Osteocyte (in vitro differentiated cells): Measurements from ENCODE around the gene VLDLR. TPM values are rescaled to one million over a fixed set of nuclear protein-coding genes. Genes with fewer than 3 reads are reported as not detected.

Experiments
- DNase-seq: peaks from one replicate; pipeline ENCODE4 v3.0.0; 2021; ENCODE audit warnings: mixed read lengths; ENCODE audit not compliant: unreplicated experiment; ENCODE audit errors: extremely low spot score
- H3K27ac Mint-ChIP-seq: one replicate; pipeline ENCODE4 v1.8.0; 2021; ENCODE audit warnings: mild to moderate bottlenecking, mixed read lengths; ENCODE audit not compliant: unreplicated experiment
- H3K27me3 Mint-ChIP-seq: one replicate; pipeline ENCODE4 v1.8.0; 2021; ENCODE audit warnings: mixed read lengths; ENCODE audit not compliant: unreplicated experiment
- H3K36me3 Mint-ChIP-seq: one replicate; pipeline ENCODE4 v1.8.0; 2021; ENCODE audit warnings: mixed read lengths; ENCODE audit not compliant: unreplicated experiment
- H3K4me1 Mint-ChIP-seq: one replicate; pipeline ENCODE4 v1.8.0; 2021; ENCODE audit warnings: mixed read lengths; ENCODE audit not compliant: unreplicated experiment
- H3K4me3 Mint-ChIP-seq: one replicate; pipeline ENCODE4 v1.8.0; 2021; ENCODE audit warnings: mild to moderate bottlenecking, moderate library complexity, mixed read lengths; ENCODE audit not compliant: unreplicated experiment
- H3K9me3 Mint-ChIP-seq: one replicate; pipeline ENCODE4 v1.8.0; 2021; ENCODE audit warnings: mixed read lengths; ENCODE audit not compliant: unreplicated experiment
- total RNA-seq: library from RNA; stranded (reverse); gene quantifications from 2 replicates; pipeline ENCODE4 v1.2.1, GENCODE V29; 2021
- TF ChIP-seq, protein P1 (sequence below): fragments of 200-600 bp; sonication (generic); IDR thresholded peaks from 2 replicates; pipeline ENCODE4 v1.5.0; 2021; ENCODE audit warnings: antibody characterized with exemption, mild to moderate bottlenecking, moderate library complexity

Gene VLDLR
- total RNA-seq, 1 donor from 2014 or later = 18.5 TPM

DNA sequence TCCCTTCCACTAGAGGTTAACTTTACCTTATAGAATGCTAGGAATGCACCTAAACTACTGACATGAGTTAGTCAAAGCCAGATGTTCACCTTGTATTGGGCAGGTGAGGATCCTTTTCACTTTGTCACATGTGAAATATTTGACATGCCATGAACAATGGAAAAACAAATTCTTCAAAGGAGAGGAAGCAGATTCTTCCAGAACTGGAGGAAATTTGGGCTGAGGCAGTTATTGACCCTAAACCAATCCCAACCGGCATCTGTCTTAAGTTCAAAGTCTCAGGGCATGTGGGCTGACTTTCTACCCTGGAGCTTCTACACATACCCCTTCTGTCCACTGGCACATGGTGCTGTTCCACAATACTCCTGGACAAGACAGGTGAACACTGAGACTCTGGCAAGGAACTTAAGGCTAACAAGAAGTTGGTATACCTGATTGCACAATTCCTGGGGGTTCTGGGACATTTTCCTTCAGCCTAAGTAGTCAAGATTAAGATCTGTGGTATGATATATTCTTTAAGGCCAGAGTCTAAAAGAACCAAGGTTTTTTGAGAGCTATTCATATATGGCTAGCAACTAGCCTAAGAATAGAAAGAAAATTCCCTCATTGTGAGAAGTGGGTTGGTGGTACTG, 2.6 kb downstream of the VLDLR start:
- no peaks in the 10 kb centered on the region for H3K9me3 Mint-ChIP-seq

DNA sequence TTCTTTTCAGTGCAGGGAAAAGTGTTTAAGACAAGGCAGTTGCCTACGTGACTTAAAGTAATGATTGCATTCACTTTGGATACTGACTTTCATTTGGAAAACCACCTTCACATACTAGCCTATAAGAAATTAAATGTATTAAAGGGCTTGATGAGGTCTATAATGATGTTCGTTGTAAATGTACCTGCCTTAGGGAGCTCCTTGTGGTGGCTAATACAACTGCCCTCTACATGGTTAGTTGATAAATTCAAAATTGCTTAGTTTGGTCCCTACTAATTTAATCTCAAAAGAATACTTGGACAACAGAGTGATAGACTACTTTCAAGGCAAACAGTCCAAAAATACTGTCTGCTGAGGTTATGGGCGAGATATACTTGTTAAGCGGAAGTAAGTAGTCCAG, 3.8 kb downstream of the VLDLR start:
- peaks cover 23% of the 10 kb centered on the region for H3K4me1 Mint-ChIP-seq
- no peaks in the 10 kb centered on the region for H3K9me3 Mint-ChIP-seq

More for the DNA sequence above, 2.6 kb downstream of the VLDLR start:
- TF ChIP-seq, protein P1, sequence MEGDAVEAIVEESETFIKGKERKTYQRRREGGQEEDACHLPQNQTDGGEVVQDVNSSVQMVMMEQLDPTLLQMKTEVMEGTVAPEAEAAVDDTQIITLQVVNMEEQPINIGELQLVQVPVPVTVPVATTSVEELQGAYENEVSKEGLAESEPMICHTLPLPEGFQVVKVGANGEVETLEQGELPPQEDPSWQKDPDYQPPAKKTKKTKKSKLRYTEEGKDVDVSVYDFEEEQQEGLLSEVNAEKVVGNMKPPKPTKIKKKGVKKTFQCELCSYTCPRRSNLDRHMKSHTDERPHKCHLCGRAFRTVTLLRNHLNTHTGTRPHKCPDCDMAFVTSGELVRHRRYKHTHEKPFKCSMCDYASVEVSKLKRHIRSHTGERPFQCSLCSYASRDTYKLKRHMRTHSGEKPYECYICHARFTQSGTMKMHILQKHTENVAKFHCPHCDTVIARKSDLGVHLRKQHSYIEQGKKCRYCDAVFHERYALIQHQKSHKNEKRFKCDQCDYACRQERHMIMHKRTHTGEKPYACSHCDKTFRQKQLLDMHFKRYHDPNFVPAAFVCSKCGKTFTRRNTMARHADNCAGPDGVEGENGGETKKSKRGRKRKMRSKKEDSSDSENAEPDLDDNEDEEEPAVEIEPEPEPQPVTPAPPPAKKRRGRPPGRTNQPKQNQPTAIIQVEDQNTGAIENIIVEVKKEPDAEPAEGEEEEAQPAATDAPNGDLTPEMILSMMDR = no peak
- H3K27me3 Mint-ChIP-seq = peaks cover 4% of the 10 kb centered on the region
- peak overlapping the region; percentile 24 for H3K4me3 Mint-ChIP-seq
- H3K4me1 Mint-ChIP-seq = peaks cover 23% of the 10 kb centered on the region
- DNase-seq = no peak
- no peak overlapping the region for H3K27ac Mint-ChIP-seq
- no peaks in the 10 kb centered on the region for H3K36me3 Mint-ChIP-seq

GRCh38 chr9:2628919-2629318, 7.3 kb downstream of the VLDLR start:
- H3K9me3 Mint-ChIP-seq = no peaks in the 10 kb centered on the region
- H3K4me3 Mint-ChIP-seq = no peak overlapping the region
- H3K27ac Mint-ChIP-seq = no peak overlapping the region
- peaks cover 3% of the 10 kb centered on the region for H3K4me1 Mint-ChIP-seq
- no peaks in the 10 kb centered on the region for H3K36me3 Mint-ChIP-seq
- H3K27me3 Mint-ChIP-seq = no peaks in the 10 kb centered on the region
- TF ChIP-seq, protein P1 = no peak
- no peak for DNase-seq

More for the DNA sequence above, 3.8 kb downstream of the VLDLR start:
- Mint-ChIP-seq H3K27ac (no peak overlapping the region), H3K27me3 (no peaks in the 10 kb centered on the region), H3K4me3 (no peak overlapping the region), H3K36me3 (no peaks in the 10 kb centered on the region)
- TF ChIP-seq, protein P1 = no peak
- DNase-seq = no peak

- H3K27ac Mint-ChIP-seq = no peak overlapping the region
- no peak for DNase-seq
- H3K9me3 Mint-ChIP-seq = no peaks in the 10 kb centered on the region
- H3K36me3 Mint-ChIP-seq = no peaks in the 10 kb centered on the region
- no peak overlapping the region for H3K4me3 Mint-ChIP-seq
- TF ChIP-seq, protein P1 = no peak
- H3K27me3 Mint-ChIP-seq = no peaks in the 10 kb centered on the region
- peaks cover 4% of the 10 kb centered on the region for H3K4me1 Mint-ChIP-seq
Measured at GRCh38 chr9:2630158-2630557, 8.6 kb downstream of the VLDLR start.

- H3K27me3 Mint-ChIP-seq = no peaks in the 10 kb centered on the region
- TF ChIP-seq, protein P1 = no peak
- H3K36me3 Mint-ChIP-seq = peaks cover 3% of the 10 kb centered on the region
- no peak for DNase-seq
- peaks cover 4% of the 10 kb centered on the region for H3K4me1 Mint-ChIP-seq
- no peak overlapping the region for H3K27ac Mint-ChIP-seq
- no peaks in the 10 kb centered on the region for H3K9me3 Mint-ChIP-seq
- H3K4me3 Mint-ChIP-seq = no peak overlapping the region
Measured at GRCh38 chr9:2631263-2631662, 9.7 kb downstream of the VLDLR start.
